Measurements from ENCODE around the gene BLACAT1.

BLACAT1 gene

GRCh38 chr1:205452933-205453332, 2.9 kb downstream of the BLACAT1 start:
- DNase-seq: no peak

GRCh38 chr1:205452364-205452763, 3.5 kb downstream of the BLACAT1 start:
- DNase-seq: no peak

- DNase-seq: no peak
Measured at GRCh38 chr1:205451759-205452164, 4.1 kb downstream of the BLACAT1 start.

- DNase-seq: no peak
Measured at GRCh38 chr1:205451202-205451601, 4.6 kb downstream of the BLACAT1 start.

- no peak for DNase-seq
Measured at GRCh38 chr1:205450448-205450847, 5.4 kb downstream of the BLACAT1 start.

GRCh38 chr1:205449750-205450443, 5.9 kb downstream of the BLACAT1 start:
- DNase-seq: no peak

GRCh38 chr1:205449254-205449749, 6.5 kb downstream of the BLACAT1 start:
- DNase-seq: no peak

GRCh38 chr1:205448540-205449253, 7.1 kb downstream of the BLACAT1 start:
- DNase-seq: no peak

- DNase-seq: no peak
Measured at GRCh38 chr1:205447457-205448341, 8.1 kb downstream of the BLACAT1 start.

GRCh38 chr1:205446828-205447227, 9.0 kb downstream of the BLACAT1 start:
- no peak for DNase-seq

- DNase-seq: no peak
Measured at GRCh38 chr1:205445646-205445935, 10.3 kb downstream of the BLACAT1 start.

GRCh38 chr1:205444931-205445645, 10.8 kb downstream of the BLACAT1 start:
- DNase-seq: no peak

- DNase-seq: no peak
Measured at GRCh38 chr1:205444300-205444930, 11.4 kb downstream of the BLACAT1 start.

GRCh38 chr1:205443585-205444299, 12.1 kb downstream of the BLACAT1 start:
- no peak for DNase-seq

- DNase-seq: no peak
Measured at GRCh38 chr1:205442051-205442725, 13.7 kb downstream of the BLACAT1 start.

- DNase-seq: no peak
Measured at GRCh38 chr1:205441716-205442050, 14.2 kb downstream of the BLACAT1 start.

- no peak for DNase-seq
Measured at GRCh38 chr1:205441318-205441633, 14.6 kb downstream of the BLACAT1 start.

GRCh38 chr1:205440476-205441317, 15.1 kb downstream of the BLACAT1 start:
- DNase-seq: peak; percentile 72

- DNase-seq: no peak
Measured at GRCh38 chr1:205440121-205440475, 15.7 kb downstream of the BLACAT1 start.
